Measurements from ENCODE around the gene MUSK.

The MUSK gene

DNA sequence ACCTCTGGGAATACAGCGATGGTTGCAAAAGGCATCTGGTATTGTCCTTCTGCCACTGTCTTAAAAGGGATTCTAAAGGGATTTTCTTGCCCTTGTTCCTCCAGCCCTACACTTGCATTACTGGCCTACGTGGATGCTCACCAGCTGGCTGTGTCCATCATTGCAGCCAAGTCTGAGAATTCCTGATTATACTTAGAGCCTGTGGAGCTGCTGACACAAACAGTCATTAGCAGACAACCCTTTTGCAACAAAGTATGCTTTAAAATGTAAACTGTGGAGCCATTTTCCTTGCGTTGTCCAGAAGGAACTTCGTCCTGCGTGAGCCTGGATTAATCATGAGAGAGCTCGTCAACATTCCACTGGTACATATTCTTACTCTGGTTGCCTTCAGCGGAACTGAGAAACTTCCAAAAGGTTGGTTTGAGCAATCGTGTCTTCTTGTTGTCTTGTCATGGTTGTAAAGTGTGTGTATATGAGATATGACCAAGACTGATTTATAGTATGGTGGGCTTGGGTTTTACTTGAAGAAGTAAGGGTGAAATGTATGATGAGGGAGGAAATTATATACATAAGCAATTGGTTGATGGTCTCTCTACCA lies at the start of gene MUSK:
Gene MUSK, plus strand, starts transcription at position 222 of the 598 bp plus-strand sequence. Its CDS starts 114 bp downstream, at position 336.
- DNase-seq (ENCODE audit: low read depth), result no peak

- DNase-seq (ENCODE audit: low read depth), result no peak
These were observed 48.8 kb upstream of the MUSK start for GRCh38 chr9:110619831-110620230.

GRCh38 chr9:110620726-110621125 lies 47.9 kb upstream of the MUSK start:
- DNase-seq (ENCODE audit: low read depth), result no peak

DNA sequence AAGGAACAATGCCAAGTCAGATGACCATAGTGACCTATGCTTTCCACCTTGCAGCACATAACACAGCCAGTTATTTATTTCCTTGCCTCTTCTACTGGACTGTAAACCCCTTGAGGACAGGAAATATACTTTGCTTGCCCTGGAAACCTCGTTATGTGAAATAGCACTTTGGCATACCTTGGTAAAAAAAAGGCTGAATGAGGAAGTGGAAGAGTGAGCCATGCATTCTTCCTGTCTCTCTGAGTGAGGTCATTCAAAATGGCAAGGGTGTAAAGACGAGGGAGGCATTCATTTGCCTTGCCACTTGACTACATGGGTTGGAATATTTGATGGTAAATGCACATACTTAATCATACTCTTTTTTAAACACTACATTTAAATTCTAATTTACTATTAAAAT lies 46.2 kb upstream of the MUSK start:
- no peak for DNase-seq (ENCODE audit: low read depth)

DNA sequence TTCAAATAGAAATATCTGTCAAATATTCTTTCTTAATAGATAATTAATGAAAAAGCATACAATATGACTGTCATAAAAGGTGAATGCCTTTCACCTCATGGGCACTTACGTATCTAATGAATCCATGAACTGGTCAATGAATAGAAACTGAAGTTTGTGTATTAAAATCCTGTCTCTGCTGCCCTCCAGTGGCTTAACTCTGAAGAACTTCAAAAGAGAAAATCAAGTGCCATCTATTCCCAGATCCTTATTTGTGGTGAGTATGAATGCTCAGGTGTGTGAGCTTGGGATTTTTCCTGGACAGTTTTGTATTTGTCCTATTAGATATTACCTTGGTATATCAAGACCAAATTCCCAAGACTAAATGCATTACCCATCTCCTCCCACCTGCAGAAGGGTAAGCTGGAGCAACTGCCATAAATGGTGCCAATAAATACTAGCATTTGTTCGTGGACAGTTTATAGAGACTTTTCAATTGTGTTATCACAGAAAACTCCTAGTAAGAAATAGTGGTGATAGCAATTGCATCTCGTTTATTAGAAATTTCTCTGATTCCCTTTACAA lies 45.0 kb upstream of the MUSK start:
- no peak for DNase-seq (ENCODE audit: low read depth)

GRCh38 chr9:110626101-110626829 lies 42.3 kb upstream of the MUSK start:
- DNase-seq (ENCODE audit: low read depth), result no peak

- DNase-seq (ENCODE audit: low read depth), result no peak
These were observed 33.0 kb upstream of the MUSK start for GRCh38 chr9:110635589-110635988.

GRCh38 chr9:110638381-110638954 lies 30.1 kb upstream of the MUSK start:
- no peak for DNase-seq (ENCODE audit: low read depth)

DNA sequence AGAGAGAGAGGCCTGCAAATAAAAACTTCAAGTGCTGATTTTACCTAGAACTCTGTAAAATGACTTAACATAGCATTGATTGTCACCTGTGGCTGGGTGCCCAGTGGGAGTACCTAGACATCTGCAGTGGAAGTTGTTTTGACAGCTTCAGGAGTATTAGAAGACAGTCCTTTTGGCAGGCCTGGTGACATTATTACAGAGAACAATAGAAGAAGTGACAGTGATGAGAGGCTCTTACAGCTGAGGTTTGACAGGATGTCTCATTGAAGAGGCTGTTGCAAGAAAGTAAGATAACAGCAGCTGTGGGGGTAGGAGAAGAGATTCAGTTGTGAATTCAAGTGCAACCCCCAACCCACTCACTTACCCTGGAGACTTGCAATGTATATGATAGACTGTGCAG lies 27.9 kb upstream of the MUSK start:
- no peak for DNase-seq (ENCODE audit: low read depth)

GRCh38 chr9:110641293-110641692 lies 27.3 kb upstream of the MUSK start:
- no peak for DNase-seq (ENCODE audit: low read depth)

DNA sequence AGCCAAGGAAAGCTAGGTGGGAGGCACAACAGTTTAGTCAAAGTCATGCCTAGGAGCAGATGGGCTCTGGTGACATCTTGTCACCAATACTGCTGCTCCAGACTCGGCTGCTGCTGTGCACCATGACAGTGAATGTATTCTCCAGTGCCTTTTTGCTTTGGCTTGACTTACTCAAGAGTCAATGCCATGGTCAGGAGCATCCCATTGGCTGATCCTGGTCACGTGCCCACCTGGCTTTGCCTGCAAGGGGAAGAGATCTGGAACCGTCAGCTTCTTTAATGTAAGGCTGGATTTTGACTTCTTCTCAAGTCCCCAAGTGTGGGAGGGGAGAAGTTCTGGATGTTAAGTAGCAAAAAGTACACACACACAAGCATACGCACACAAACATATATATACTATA lies 19.9 kb upstream of the MUSK start:
- no peak for DNase-seq (ENCODE audit: low read depth)

DNA sequence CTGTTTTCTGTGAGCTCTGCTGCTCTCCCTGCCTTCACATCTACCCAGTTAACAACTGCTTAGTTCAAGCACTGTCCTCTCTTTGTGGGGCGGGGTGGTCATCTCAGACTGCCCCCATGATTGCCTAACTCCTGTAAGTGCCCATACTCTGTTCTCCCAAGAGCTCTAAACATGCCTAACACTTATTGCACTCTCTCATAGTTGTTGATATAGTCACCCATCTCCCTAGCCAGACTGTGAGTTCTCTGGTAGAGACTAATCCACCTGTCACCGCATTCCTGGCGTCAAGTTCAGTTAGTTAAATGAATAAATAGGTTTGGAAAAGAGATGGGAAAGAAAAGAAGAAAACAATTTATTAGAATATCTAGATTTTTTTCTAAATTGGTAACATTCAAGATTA lies 18.3 kb upstream of the MUSK start:
- no peak for DNase-seq (ENCODE audit: low read depth)

GRCh38 chr9:110650991-110651411 lies 17.6 kb upstream of the MUSK start:
- DNase-seq (ENCODE audit: low read depth), result no peak

DNA sequence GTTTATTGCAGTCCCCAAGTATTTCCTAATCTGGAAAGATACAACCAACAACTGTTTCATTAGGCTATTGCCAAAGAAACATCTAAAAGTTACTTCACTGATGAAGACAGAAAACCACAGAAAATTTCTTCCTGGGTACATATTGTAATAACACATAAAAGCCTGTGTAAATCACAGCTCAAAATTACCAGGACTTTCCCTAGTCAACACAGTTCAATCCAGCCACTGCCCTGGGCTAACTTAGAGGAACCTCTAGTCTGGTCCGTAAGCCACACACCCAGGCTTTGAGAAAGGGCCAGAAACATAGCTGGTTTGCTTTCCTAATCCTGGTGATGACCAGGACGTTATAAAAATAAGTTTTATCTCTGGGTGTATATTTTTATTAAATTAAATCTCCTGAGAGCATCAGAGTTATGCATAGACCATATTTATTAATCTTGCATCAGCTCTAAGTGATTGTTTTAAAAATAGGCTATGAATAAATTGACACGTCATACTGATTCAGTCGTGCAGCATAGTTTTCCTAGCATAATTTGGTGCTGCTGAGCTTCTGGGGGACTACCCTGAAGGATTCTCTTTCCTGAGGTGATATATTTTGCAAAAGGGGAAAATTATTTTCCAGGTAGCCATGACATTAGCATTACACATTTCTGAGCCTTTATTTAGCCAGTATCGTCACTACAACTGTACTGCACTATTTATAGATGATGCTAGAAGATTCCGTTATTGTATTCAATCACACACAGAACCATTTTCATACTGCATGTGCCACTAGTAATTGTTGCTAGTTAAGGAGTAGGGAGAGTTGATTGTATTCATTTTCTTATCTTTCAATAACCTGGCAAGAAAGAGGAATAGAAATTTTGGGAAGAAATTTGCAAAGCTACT lies 12.6 kb upstream of the MUSK start:
- no peak for DNase-seq (ENCODE audit: low read depth)

- DNase-seq (ENCODE audit: low read depth), result no peak
These were observed 8.6 kb upstream of the MUSK start for GRCh38 chr9:110659891-110660541.

- no peak for DNase-seq (ENCODE audit: low read depth)
These were observed 842 bp downstream of the MUSK start for GRCh38 chr9:110669433-110669832.

- no peak for DNase-seq (ENCODE audit: low read depth)
These were observed 3.3 kb downstream of the MUSK start for GRCh38 chr9:110671849-110672248.

DNA sequence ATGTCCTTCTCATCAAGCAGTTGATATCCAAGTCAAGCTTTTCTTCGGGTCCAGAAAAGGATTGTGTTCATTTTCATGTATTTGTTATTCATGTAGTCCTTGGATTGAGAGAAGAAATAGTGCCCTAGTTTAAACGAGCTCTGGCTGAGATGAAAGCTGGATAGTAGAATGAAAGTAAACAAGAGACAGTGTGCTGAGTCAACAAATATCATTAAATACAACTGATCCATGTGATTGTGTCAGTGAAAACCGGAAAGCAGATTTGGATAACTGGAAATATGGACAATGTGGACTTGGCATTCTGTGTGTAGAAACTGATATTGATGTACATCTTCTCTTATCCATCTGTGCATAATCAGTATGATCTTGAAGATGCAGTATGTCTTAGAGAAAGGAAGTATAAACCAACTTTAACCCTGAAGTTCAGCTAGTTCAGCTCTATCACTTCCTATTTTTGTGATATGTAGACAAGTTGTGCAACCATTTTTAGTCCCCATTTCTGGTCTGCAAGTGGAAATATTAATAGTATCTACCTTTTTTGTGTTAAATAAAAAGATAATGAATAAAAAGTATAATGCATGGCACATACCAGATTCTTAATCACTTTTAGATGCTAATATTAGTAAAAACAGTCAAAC lies 4.4 kb downstream of the MUSK start:
- no peak for DNase-seq (ENCODE audit: low read depth)

DNA sequence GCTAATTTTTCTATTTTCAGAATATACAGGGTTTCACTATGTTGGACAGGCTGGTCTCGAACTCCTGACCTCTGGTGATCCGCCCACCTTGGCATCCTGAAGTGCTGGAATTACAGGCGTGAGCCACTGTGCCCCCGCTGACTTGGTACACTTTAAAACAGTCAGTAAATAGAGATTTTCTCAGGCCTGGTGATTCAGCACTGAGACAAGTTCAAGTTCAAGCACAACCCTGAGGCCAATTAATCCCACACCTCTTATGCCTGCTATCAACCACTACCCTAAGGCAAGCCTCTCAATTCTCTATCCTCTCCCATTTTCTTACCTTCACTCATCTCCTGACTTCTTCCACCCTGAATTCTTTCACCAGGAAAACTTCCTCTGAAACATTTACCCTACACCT lies 18.9 kb downstream of the MUSK start:
- DNase-seq (ENCODE audit: low read depth), result no peak

DNA sequence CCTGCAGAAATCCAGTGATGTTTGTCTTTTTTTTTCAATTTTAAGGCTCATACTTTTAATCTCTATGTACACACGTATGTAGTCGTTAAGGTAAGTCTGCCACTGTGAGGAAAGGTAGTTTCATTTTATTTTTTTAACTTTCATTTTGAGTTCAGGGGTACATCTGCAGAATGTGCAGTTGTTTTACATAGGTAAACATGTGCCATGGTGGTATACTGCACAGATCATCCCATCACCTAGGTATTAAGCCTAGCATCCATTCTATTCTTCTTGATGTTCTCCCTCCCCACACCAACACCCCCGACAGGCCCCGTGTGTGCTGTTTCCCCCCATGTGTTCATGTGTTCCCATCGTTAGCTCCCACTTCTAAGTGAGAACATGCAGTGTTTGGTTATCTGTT lies 19.7 kb downstream of the MUSK start:
- DNase-seq (ENCODE audit: low read depth), result no peak

GRCh38 chr9:110691002-110691549 lies 22.5 kb downstream of the MUSK start:
- no peak for DNase-seq (ENCODE audit: low read depth)

Data from stimulated activated CD8-positive, alpha-beta memory T cell treated with anti-CD3 and anti-CD28 coated beads, Interleukin-4, amount 100 ng/mL, for 24 hours (primary cell).